ENCODE data around the gene CHMP5.

The CHMP5 gene

DNA sequence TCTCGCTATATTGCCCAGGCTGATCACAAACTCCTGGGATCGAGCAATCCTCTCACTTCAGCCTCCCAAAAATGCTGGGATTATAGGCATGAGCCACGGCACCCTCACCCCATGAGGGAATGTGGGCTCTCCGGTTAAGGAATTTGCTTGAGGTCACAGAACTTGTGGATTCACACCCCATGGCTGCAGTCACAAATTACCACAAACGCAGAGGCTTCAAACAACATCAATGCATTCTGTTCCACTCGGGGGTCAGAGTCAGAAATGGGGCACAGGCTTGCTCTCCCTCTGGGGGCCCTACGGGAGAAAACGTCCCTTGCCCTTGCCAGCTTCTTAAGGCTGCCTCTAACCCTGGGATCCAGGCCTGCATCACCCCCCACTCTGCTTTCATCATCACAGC is 37.1 kb upstream of the CHMP5 start:
- no peak overlapping the region for H3K27ac ChIP-seq

DNA sequence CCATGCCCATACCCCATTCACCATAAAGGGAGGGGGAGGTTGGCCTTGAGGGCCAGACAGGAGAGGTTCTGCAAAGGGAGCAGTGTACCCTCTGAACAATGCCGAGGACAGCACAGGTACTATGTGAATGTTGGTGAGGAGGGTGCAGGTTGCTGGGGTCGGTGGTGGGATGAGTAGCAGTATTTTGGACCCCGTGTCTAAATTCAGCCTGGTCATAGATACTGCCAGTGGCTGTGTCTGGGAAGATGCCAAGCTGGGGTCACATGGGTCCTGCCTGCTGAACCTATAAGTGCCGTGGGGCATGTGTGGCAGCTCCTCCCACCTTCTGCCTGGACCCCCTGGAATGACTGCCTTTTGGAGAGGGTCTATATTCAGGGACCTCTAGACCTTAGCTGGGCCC is 36.2 kb upstream of the CHMP5 start:
- TF ChIP-seq, protein P1, sequence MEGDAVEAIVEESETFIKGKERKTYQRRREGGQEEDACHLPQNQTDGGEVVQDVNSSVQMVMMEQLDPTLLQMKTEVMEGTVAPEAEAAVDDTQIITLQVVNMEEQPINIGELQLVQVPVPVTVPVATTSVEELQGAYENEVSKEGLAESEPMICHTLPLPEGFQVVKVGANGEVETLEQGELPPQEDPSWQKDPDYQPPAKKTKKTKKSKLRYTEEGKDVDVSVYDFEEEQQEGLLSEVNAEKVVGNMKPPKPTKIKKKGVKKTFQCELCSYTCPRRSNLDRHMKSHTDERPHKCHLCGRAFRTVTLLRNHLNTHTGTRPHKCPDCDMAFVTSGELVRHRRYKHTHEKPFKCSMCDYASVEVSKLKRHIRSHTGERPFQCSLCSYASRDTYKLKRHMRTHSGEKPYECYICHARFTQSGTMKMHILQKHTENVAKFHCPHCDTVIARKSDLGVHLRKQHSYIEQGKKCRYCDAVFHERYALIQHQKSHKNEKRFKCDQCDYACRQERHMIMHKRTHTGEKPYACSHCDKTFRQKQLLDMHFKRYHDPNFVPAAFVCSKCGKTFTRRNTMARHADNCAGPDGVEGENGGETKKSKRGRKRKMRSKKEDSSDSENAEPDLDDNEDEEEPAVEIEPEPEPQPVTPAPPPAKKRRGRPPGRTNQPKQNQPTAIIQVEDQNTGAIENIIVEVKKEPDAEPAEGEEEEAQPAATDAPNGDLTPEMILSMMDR (conservative IDR thresholded peaks at IDR 0.05), result no peak
- no peak overlapping the region for H3K27ac ChIP-seq

More for the DNA sequence above, 37.1 kb upstream of the CHMP5 start:
- TF ChIP-seq, protein P1 (conservative IDR thresholded peaks at IDR 0.05), result no peak

DNA sequence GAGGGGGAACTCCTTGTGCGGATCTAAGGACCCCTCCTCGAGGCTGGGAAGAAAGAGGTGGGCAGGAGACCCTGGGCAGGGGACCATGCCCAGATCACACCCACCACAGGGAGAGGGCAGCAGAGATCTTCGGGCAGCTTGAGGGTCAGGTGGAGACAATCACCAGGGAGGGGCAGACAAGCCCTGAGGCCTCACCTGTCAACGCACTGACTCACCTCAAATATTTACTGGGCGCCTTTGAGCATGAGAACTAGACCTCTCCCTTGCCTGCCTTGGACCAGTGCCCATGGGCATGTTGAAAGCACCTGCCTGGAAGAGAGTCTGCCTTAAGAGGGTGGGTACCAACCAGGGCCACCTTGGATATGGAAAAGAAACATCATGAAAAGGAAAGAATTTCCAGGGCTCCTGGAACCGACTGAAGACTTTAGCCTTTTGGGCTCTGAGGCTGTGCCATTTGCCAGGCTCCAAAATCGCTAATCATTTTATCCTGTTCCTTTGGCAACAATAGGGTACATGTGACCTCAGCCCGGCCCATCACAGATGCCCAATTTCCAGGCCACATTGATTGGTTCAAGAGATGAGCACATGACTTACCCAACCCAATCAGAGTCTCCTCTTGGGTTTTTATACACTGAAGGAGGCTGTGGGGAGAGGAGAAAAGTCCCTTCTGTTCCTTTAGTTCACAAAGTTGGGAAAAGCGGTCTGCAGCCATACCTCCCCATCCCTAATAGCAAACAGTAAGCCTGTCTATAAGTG is 35.3 kb upstream of the CHMP5 start:
- TF ChIP-seq, protein P1 (conservative IDR thresholded peaks at IDR 0.05), result peak; percentile 29; the same call in 1 of the 2 replicates
- H3K27ac ChIP-seq, result no peak overlapping the region

DNA sequence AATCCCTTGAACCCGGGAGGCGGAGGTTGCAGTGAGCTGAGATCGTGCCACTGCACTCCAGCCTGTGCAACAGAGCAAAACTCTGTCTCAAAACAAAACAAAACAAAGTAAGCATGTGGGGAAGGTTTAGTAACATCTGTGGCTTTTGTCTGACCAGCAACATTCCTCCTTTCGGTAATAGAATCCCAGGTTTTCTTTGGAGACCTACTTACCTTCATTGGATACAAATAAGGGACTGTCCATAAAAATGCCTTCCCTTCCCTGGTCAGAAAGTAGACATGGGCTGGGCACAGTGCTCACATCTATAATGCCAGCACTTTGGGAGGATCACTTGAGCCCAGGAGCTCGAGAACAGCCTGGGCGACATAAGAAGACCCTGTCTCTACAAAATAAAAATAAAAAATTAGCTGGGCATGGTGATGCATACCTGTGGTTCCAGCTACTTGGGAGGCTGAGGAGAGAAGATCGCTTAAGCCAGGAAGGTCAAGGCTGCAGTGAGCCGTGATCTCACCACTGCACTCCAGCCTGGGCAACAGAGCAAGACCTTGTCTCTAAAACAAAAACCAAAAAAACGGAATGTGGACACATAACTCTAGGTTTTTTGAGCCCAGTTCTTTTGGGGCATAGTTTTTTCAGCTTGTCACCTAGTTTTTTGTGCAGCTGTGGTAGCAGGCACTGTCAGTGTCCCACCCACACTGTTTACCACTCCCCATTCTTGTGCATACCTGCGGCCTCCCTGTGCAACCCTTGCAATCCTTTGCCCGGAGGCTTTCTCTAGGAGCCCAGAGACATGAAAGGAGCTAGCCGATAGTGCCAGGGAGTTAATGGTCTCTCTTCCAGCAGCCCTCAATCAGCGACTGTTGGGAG is 33.9 kb upstream of the CHMP5 start:
- TF ChIP-seq, protein P1 (conservative IDR thresholded peaks at IDR 0.05), result no peak
- H3K27ac ChIP-seq, result no peak overlapping the region

DNA sequence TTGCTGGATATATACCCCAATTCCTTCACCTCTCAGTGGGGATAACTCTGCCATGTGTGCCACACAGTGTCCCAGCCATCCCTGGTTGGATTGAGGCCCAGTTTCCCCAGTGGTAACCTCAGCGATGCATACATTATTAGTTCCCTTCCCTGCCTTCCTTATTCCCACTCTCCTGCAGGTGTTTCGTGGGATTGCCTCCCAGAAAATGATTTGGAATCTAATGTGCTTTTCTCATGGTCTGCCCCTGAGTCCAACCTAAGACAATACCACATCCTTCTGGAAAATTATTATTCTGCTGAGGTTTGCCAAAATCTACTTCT is 33.3 kb upstream of the CHMP5 start:
- TF ChIP-seq, protein P1 (conservative IDR thresholded peaks at IDR 0.05), result no peak
- no peak overlapping the region for H3K27ac ChIP-seq

DNA sequence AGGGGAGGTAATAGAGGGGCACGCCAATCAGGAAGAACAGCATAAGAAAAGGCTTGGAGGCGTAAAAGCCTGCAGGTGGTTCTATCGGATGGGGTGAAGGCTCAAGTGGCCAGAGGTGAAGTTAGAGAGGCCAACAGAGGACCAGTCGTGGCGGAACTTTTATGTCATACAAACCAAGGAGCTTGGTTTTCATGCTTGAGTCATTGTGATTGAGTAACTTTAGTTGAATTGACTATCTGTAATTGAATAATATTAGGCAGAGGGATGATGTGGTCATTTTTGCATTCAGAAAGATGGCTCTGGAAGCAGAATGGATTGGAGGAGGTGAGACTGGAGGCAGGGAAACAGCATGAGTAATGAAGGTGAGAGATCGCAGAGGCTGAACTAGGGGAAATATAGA is 32.0 kb upstream of the CHMP5 start:
- TF ChIP-seq, protein P1 (conservative IDR thresholded peaks at IDR 0.05), result no peak

DNA sequence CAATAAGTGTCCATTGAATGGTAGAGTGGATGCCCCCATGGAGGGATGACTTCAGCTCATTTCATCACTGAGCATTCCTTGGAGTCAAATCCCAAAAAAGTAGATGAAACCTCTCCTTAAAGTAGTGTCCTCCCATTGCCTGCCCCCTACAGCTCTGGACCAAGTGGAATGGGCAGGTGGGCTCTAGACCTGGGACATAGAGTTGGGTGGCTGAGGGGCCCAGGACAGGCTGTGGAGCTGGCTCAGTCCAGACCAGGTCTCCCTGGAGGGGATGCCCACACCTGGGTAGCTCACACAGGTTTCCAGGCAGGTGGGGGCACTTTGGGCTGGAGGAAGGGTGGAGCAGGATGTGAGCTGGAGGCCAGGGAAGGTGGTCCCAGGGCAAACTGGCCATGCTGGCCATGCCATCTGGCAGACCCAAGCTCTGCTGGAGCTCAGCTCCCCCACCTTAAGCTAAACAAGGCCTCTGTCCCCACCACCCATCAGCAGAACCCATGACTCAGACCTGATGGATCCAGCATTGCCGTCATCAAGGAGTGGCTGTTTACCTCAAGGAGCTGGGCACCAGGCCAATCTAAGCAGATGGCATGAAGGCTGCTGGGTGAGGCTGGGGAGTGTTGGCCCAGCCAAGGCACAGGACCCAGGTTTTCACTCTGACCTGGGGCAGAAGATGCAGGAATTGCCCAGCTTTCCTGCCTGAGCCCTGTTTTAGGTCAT is 31.1 kb upstream of the CHMP5 start:
- H3K27ac ChIP-seq, result no peak overlapping the region
- TF ChIP-seq, protein P1 (conservative IDR thresholded peaks at IDR 0.05), result no peak

More for the DNA sequence above, 32.0 kb upstream of the CHMP5 start:
- H3K27ac ChIP-seq, result no peak overlapping the region
